ENCODE measurements around the gene TSPAN12.

TSPAN12 gene

GRCh38 chr7:120842121-120842621 lies 15.8 kb downstream of the TSPAN12 start:
- DNase-seq = no peak

GRCh38 chr7:120841608-120842007 lies 16.3 kb downstream of the TSPAN12 start:
- DNase-seq = no peak

GRCh38 chr7:120838281-120838682 lies 19.7 kb downstream of the TSPAN12 start:
- no peak for DNase-seq

- no peak for DNase-seq
These were observed 20.3 kb downstream of the TSPAN12 start for GRCh38 chr7:120837599-120837998.

- no peak for DNase-seq
These were observed 21.3 kb downstream of the TSPAN12 start for GRCh38 chr7:120836556-120837115.

GRCh38 chr7:120834726-120835125 lies 23.2 kb downstream of the TSPAN12 start:
- DNase-seq = no peak

GRCh38 chr7:120833546-120833945 lies 24.4 kb downstream of the TSPAN12 start:
- no peak for DNase-seq

GRCh38 chr7:120832803-120833202 lies 25.1 kb downstream of the TSPAN12 start:
- DNase-seq = no peak

- no peak for DNase-seq
These were observed 26.7 kb downstream of the TSPAN12 start for GRCh38 chr7:120831260-120831659.

- DNase-seq = no peak
These were observed 28.5 kb downstream of the TSPAN12 start for GRCh38 chr7:120829487-120829886.

- DNase-seq = no peak
These were observed 29.4 kb downstream of the TSPAN12 start for GRCh38 chr7:120828528-120828927.

- no peak for DNase-seq
These were observed 30.4 kb downstream of the TSPAN12 start for GRCh38 chr7:120827371-120828118.

GRCh38 chr7:120825576-120825975 lies 32.4 kb downstream of the TSPAN12 start:
- DNase-seq = no peak

GRCh38 chr7:120825152-120825551 lies 32.8 kb downstream of the TSPAN12 start:
- DNase-seq = no peak

- no peak for DNase-seq
These were observed 38.1 kb downstream of the TSPAN12 start for GRCh38 chr7:120819861-120820260.

- no peak for DNase-seq
These were observed 40.1 kb downstream of the TSPAN12 start for GRCh38 chr7:120817851-120818250.

- no peak for DNase-seq
These were observed 43.5 kb downstream of the TSPAN12 start for GRCh38 chr7:120814253-120814939.

GRCh38 chr7:120813546-120814252 lies 44.2 kb downstream of the TSPAN12 start:
- no peak for DNase-seq

- DNase-seq = no peak
These were observed 44.9 kb downstream of the TSPAN12 start for GRCh38 chr7:120813089-120813488.

GRCh38 chr7:120809260-120809659 lies 48.7 kb downstream of the TSPAN12 start:
- DNase-seq = no peak

GRCh38 chr7:120807390-120807789 lies 50.6 kb downstream of the TSPAN12 start:
- no peak for DNase-seq

GRCh38 chr7:120806669-120807068 lies 51.3 kb downstream of the TSPAN12 start:
- DNase-seq = no peak
